ENCODE data around the gene ENPP6.

Gene ENPP6

GRCh38 chr4:184153781-184154180, 63.9 kb downstream of the ENPP6 start:
- H3K9me3 ChIP-seq (ENCODE audit: control insufficient read depth in 2 of 2, low read length in 2 of 2): no peaks in the 10 kb centered on the region
- H3K27ac ChIP-seq (ENCODE audit: low read depth in 2 of 2, low read length in 2 of 2): no peak overlapping the region
- H3K36me3 ChIP-seq (ENCODE audit: control insufficient read depth in 2 of 2, insufficient read depth in 2 of 2, low read length in 2 of 2): no peaks in the 10 kb centered on the region
- no peak overlapping the region for H3K4me3 ChIP-seq (ENCODE audit: low read length in 2 of 2)
- H3K9ac ChIP-seq (ENCODE audit: low read depth in 1 of 2, low read length in 2 of 2): no peak overlapping the region
- no peaks in the 10 kb centered on the region for H3K27me3 ChIP-seq (ENCODE audit: control insufficient read depth in 2 of 2, insufficient read depth in 2 of 2, low read length in 2 of 2)
- peaks cover 9 to 13% of the 10 kb centered on the region in 2 donors for H3K4me1 ChIP-seq (ENCODE audit: control insufficient read depth in 2 of 2, insufficient read depth in 2 of 2, low read length in 2 of 2)

- Histone ChIP-seq H3K9ac (ENCODE audit: low read depth in 1 of 2, low read length in 2 of 2) (no peak overlapping the region), H3K27me3 (ENCODE audit: control insufficient read depth in 2 of 2, insufficient read depth in 2 of 2, low read length in 2 of 2) (no peaks in the 10 kb centered on the region), H3K27ac (ENCODE audit: low read depth in 2 of 2, low read length in 2 of 2) (no peak overlapping the region), H3K9me3 (ENCODE audit: control insufficient read depth in 2 of 2, low read length in 2 of 2) (no peaks in the 10 kb centered on the region), H3K36me3 (ENCODE audit: control insufficient read depth in 2 of 2, insufficient read depth in 2 of 2, low read length in 2 of 2) (no peaks in the 10 kb centered on the region), H3K4me1 (ENCODE audit: control insufficient read depth in 2 of 2, insufficient read depth in 2 of 2, low read length in 2 of 2) (peaks cover 9 to 13% of the 10 kb centered on the region in 2 donors), H3K4me3 (ENCODE audit: low read length in 2 of 2) (no peak overlapping the region)
Measured at GRCh38 chr4:184151988-184152485, 65.6 kb downstream of the ENPP6 start.

- H3K9ac ChIP-seq (ENCODE audit: low read depth in 1 of 2, low read length in 2 of 2): no peak overlapping the region
- no peaks in the 10 kb centered on the region for H3K9me3 ChIP-seq (ENCODE audit: control insufficient read depth in 2 of 2, low read length in 2 of 2)
- H3K27ac ChIP-seq (ENCODE audit: low read depth in 2 of 2, low read length in 2 of 2): peak overlapping the region in 1 of 2 donors; percentile 34
- no peaks in the 10 kb centered on the region for H3K36me3 ChIP-seq (ENCODE audit: control insufficient read depth in 2 of 2, insufficient read depth in 2 of 2, low read length in 2 of 2)
- H3K4me3 ChIP-seq (ENCODE audit: low read length in 2 of 2): no peak overlapping the region
- no peaks in the 10 kb centered on the region for H3K27me3 ChIP-seq (ENCODE audit: control insufficient read depth in 2 of 2, insufficient read depth in 2 of 2, low read length in 2 of 2)
- H3K4me1 ChIP-seq (ENCODE audit: control insufficient read depth in 2 of 2, insufficient read depth in 2 of 2, low read length in 2 of 2): peaks cover 9 to 13% of the 10 kb centered on the region in 2 donors
Measured at GRCh38 chr4:184150102-184150839, 67.4 kb downstream of the ENPP6 start.

GRCh38 chr4:184148738-184149637, 68.7 kb downstream of the ENPP6 start:
- Histone ChIP-seq H3K4me1 (ENCODE audit: control insufficient read depth in 2 of 2, insufficient read depth in 2 of 2, low read length in 2 of 2) (peaks cover 9 to 13% of the 10 kb centered on the region in 2 donors), H3K27ac (ENCODE audit: low read depth in 2 of 2, low read length in 2 of 2) (no peak overlapping the region), H3K9ac (ENCODE audit: low read depth in 1 of 2, low read length in 2 of 2) (no peak overlapping the region), H3K36me3 (ENCODE audit: control insufficient read depth in 2 of 2, insufficient read depth in 2 of 2, low read length in 2 of 2) (no peaks in the 10 kb centered on the region), H3K9me3 (ENCODE audit: control insufficient read depth in 2 of 2, low read length in 2 of 2) (no peaks in the 10 kb centered on the region), H3K27me3 (ENCODE audit: control insufficient read depth in 2 of 2, insufficient read depth in 2 of 2, low read length in 2 of 2) (no peaks in the 10 kb centered on the region), H3K4me3 (ENCODE audit: low read length in 2 of 2) (no peak overlapping the region)

- Histone ChIP-seq H3K4me3 (ENCODE audit: low read length in 2 of 2) (no peak overlapping the region), H3K36me3 (ENCODE audit: control insufficient read depth in 2 of 2, insufficient read depth in 2 of 2, low read length in 2 of 2) (no peaks in the 10 kb centered on the region), H3K9ac (ENCODE audit: low read depth in 1 of 2, low read length in 2 of 2) (no peak overlapping the region), H3K27me3 (ENCODE audit: control insufficient read depth in 2 of 2, insufficient read depth in 2 of 2, low read length in 2 of 2) (no peaks in the 10 kb centered on the region), H3K4me1 (ENCODE audit: control insufficient read depth in 2 of 2, insufficient read depth in 2 of 2, low read length in 2 of 2) (peaks cover 9 to 13% of the 10 kb centered on the region in 2 donors), H3K9me3 (ENCODE audit: control insufficient read depth in 2 of 2, low read length in 2 of 2) (no peaks in the 10 kb centered on the region), H3K27ac (ENCODE audit: low read depth in 2 of 2, low read length in 2 of 2) (no peak overlapping the region)
Measured at GRCh38 chr4:184147858-184148737, 69.6 kb downstream of the ENPP6 start.

- Histone ChIP-seq H3K27ac (ENCODE audit: low read depth in 2 of 2, low read length in 2 of 2) (no peak overlapping the region), H3K36me3 (ENCODE audit: control insufficient read depth in 2 of 2, insufficient read depth in 2 of 2, low read length in 2 of 2) (no peaks in the 10 kb centered on the region), H3K4me3 (ENCODE audit: low read length in 2 of 2) (no peak overlapping the region), H3K27me3 (ENCODE audit: control insufficient read depth in 2 of 2, insufficient read depth in 2 of 2, low read length in 2 of 2) (no peaks in the 10 kb centered on the region), H3K9ac (ENCODE audit: low read depth in 1 of 2, low read length in 2 of 2) (no peak overlapping the region), H3K4me1 (ENCODE audit: control insufficient read depth in 2 of 2, insufficient read depth in 2 of 2, low read length in 2 of 2) (peaks cover 9 to 13% of the 10 kb centered on the region in 2 donors), H3K9me3 (ENCODE audit: control insufficient read depth in 2 of 2, low read length in 2 of 2) (no peaks in the 10 kb centered on the region)
Measured at GRCh38 chr4:184146951-184147350, 70.7 kb downstream of the ENPP6 start.

- no peak overlapping the region for H3K27ac ChIP-seq (ENCODE audit: low read depth in 2 of 2, low read length in 2 of 2)
- no peaks in the 10 kb centered on the region for H3K27me3 ChIP-seq (ENCODE audit: control insufficient read depth in 2 of 2, insufficient read depth in 2 of 2, low read length in 2 of 2)
- H3K36me3 ChIP-seq (ENCODE audit: control insufficient read depth in 2 of 2, insufficient read depth in 2 of 2, low read length in 2 of 2): no peaks in the 10 kb centered on the region
- H3K4me3 ChIP-seq (ENCODE audit: low read length in 2 of 2): no peak overlapping the region
- no peak overlapping the region for H3K9ac ChIP-seq (ENCODE audit: low read depth in 1 of 2, low read length in 2 of 2)
- H3K4me1 ChIP-seq (ENCODE audit: control insufficient read depth in 2 of 2, insufficient read depth in 2 of 2, low read length in 2 of 2): peaks cover 7 to 13% of the 10 kb centered on the region in 2 donors
- H3K9me3 ChIP-seq (ENCODE audit: control insufficient read depth in 2 of 2, low read length in 2 of 2): no peaks in the 10 kb centered on the region
Measured at GRCh38 chr4:184145596-184145995, 72.1 kb downstream of the ENPP6 start.

GRCh38 chr4:184143770-184144564, 73.7 kb downstream of the ENPP6 start:
- no peak overlapping the region for H3K9ac ChIP-seq (ENCODE audit: low read depth in 1 of 2, low read length in 2 of 2)
- no peak overlapping the region for H3K4me3 ChIP-seq (ENCODE audit: low read length in 2 of 2)

More at GRCh38 chr4:184143770-184144564, 73.7 kb downstream of the ENPP6 start:
- no peaks in the 10 kb centered on the region for H3K36me3 ChIP-seq (ENCODE audit: control insufficient read depth in 2 of 2, insufficient read depth in 2 of 2, low read length in 2 of 2)
- no peaks in the 10 kb centered on the region for H3K9me3 ChIP-seq (ENCODE audit: control insufficient read depth in 2 of 2, low read length in 2 of 2)
- no peaks in the 10 kb centered on the region for H3K27me3 ChIP-seq (ENCODE audit: control insufficient read depth in 2 of 2, insufficient read depth in 2 of 2, low read length in 2 of 2)
- no peaks in the 10 kb centered on the region for H3K4me1 ChIP-seq (ENCODE audit: control insufficient read depth in 2 of 2, insufficient read depth in 2 of 2, low read length in 2 of 2)
- no peak overlapping the region for H3K27ac ChIP-seq (ENCODE audit: low read depth in 2 of 2, low read length in 2 of 2)

Data from mucosa of rectum (tissue), 2 donors.